ENCODE results near the gene DPYSL4. TPM values are rescaled to one million over a fixed set of nuclear protein-coding genes. Genes with fewer than 3 reads are reported as not detected.

The DPYSL4 gene
- total RNA-seq, 1 donor from 2014 or later, result 0.53 TPM

DNA sequence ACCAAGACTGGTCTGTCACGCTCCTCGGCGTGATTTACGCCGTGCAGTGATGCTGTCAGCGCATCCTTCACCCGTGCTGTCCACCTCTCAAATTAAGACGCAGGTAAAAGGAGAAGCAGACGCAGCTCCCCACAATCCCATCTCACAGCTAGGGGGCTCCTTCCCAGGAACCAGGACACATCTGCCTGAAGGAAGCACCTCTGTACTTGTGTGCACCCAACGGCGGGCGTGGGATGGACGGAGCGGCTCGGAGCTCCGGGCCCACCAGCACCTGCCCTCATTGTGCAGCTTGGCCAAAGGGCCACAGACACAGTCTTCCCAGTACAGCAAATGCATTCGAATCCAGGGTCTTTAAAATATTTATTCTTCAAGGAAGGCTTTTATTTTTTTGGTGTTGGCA is 65.7 kb downstream of the DPYSL4 start:
- no peaks in the 10 kb centered on the region for H3K9me3 Mint-ChIP-seq
- no peak overlapping the region for H3K4me3 Mint-ChIP-seq
- H3K4me1 Mint-ChIP-seq, result no peaks in the 10 kb centered on the region
- no peak overlapping the region for H3K27ac Mint-ChIP-seq
- no peaks in the 10 kb centered on the region for H3K27me3 Mint-ChIP-seq
- intact Hi-C loops (cut with micrococcal nuclease), result no loop called here
- DNase-seq (no peak), ATAC-seq (ENCODE audit: low read depth) (no peak)
- ChIA-PET CTCF (no interaction called here), POLR2A (no interaction called here)
- TF ChIP-seq, protein P1, sequence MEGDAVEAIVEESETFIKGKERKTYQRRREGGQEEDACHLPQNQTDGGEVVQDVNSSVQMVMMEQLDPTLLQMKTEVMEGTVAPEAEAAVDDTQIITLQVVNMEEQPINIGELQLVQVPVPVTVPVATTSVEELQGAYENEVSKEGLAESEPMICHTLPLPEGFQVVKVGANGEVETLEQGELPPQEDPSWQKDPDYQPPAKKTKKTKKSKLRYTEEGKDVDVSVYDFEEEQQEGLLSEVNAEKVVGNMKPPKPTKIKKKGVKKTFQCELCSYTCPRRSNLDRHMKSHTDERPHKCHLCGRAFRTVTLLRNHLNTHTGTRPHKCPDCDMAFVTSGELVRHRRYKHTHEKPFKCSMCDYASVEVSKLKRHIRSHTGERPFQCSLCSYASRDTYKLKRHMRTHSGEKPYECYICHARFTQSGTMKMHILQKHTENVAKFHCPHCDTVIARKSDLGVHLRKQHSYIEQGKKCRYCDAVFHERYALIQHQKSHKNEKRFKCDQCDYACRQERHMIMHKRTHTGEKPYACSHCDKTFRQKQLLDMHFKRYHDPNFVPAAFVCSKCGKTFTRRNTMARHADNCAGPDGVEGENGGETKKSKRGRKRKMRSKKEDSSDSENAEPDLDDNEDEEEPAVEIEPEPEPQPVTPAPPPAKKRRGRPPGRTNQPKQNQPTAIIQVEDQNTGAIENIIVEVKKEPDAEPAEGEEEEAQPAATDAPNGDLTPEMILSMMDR (IDR thresholded peaks at IDR 0.05), result no peak
- no peaks in the 10 kb centered on the region for H3K36me3 Mint-ChIP-seq (ENCODE audit: low read depth)

DNA sequence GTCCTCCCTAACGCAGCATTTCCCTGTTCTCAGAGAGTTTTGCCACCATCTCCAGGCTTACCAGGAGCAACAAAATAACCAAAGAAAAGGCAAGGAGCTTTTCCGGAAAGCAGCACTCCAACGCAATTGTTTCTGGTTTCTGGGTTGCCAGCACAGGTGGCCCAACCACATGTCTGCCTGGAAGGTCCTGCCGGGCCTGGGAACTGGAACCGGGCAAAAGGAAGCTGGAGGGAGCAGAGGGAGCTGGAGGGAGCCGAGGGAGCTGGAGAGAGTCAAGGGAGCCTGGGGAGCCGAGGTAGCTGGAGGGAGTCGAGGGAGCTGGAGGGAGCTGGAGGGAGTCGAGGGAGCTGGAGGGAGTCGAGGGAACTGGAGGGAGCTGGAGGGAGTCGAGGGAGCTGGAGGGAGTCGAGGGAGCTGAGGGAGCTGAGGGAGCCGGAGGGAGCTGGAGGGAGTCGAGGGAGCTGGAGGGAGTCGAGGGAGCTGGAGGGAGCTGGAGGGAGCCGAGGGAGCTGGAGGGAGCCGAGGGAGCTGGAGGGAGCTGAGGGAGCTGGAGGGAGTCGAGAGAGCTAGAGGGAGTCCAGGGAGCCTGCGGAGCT is 66.4 kb downstream of the DPYSL4 start:
- ChIA-PET CTCF (no interaction called here), POLR2A (no interaction called here)
- Mint-ChIP-seq H3K27me3 (no peaks in the 10 kb centered on the region), H3K4me3 (no peak overlapping the region), H3K27ac (no peak overlapping the region), H3K4me1 (no peaks in the 10 kb centered on the region), H3K9me3 (no peaks in the 10 kb centered on the region), H3K36me3 (ENCODE audit: low read depth) (no peaks in the 10 kb centered on the region)
- no peak for DNase-seq
- ATAC-seq (ENCODE audit: low read depth), result no peak
- TF ChIP-seq, protein P1 (IDR thresholded peaks at IDR 0.05), result no peak
- intact Hi-C loops (cut with micrococcal nuclease), result no loop called here

DNA sequence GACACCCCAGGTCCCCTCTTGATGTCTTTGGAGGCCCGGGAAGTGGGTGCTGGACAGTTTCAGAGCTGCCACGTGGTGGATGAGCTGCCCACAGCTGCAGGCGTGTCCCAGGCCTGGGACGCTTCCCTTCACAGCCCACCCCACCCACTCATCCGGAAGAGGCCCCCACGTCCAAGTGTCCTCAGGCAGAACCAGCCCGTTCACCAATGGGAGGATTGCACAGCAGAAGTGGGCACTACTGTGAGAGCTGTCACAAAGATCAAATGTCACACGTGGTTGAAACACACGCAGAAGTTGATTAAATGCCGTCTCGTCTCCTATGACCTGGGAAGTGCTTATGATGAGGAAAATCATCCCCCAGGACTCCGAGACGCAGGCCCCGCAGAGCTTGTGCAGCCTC is 68.1 kb downstream of the DPYSL4 start:
- ChIA-PET POLR2A (no interaction called here), CTCF (no interaction called here)
- ATAC-seq (ENCODE audit: low read depth) (no peak), DNase-seq (no peak)
- Mint-ChIP-seq H3K36me3 (ENCODE audit: low read depth) (no peaks in the 10 kb centered on the region), H3K4me1 (no peaks in the 10 kb centered on the region), H3K27me3 (no peaks in the 10 kb centered on the region), H3K9me3 (no peaks in the 10 kb centered on the region), H3K4me3 (no peak overlapping the region), H3K27ac (no peak overlapping the region)
- intact Hi-C loops (cut with micrococcal nuclease), result no loop called here
- TF ChIP-seq, protein P1 (IDR thresholded peaks at IDR 0.05), result no peak

Other genes starting within 250 kb of the DPYSL4 start
- 9.9 and 10.6 TPM in 2 replicates for gene BNIP3, start 205.0 kb upstream of the DPYSL4 start, total RNA-seq
- gene JAKMIP3, start 121.0 kb upstream of the DPYSL4 start, total RNA-seq, result 0.05 and 0.09 TPM in 2 replicates
- gene STK32C, start 121.0 kb downstream of the DPYSL4 start, total RNA-seq, result 11.0 and 13.8 TPM in 2 replicates
- 9.1 and 15.2 TPM in 2 replicates for gene LRRC27, start 145.2 kb downstream of the DPYSL4 start, total RNA-seq
- 12.8 and 13.4 TPM in 2 replicates for gene PWWP2B, start 210.3 kb downstream of the DPYSL4 start, total RNA-seq

Measured in activated B cell treated with CpG ODN at 0.5 μM for 24 hours (primary cell).